ENCODE measurements around the gene USP22. TPM values are rescaled to one million over a fixed set of nuclear protein-coding genes. Genes with fewer than 3 reads are reported as not detected.
"Not testable (repeated sequence)": the region's sequence is repeated elsewhere in the genome, so short reads cannot be mapped to it uniquely, and the experiment has no call there.

The USP22 gene
- total RNA-seq, 5 donors from 2014 or later (not counting 1 experiment from before 2014, with no cell fraction given), result 128 to 184 (median 136) TPM

DNA sequence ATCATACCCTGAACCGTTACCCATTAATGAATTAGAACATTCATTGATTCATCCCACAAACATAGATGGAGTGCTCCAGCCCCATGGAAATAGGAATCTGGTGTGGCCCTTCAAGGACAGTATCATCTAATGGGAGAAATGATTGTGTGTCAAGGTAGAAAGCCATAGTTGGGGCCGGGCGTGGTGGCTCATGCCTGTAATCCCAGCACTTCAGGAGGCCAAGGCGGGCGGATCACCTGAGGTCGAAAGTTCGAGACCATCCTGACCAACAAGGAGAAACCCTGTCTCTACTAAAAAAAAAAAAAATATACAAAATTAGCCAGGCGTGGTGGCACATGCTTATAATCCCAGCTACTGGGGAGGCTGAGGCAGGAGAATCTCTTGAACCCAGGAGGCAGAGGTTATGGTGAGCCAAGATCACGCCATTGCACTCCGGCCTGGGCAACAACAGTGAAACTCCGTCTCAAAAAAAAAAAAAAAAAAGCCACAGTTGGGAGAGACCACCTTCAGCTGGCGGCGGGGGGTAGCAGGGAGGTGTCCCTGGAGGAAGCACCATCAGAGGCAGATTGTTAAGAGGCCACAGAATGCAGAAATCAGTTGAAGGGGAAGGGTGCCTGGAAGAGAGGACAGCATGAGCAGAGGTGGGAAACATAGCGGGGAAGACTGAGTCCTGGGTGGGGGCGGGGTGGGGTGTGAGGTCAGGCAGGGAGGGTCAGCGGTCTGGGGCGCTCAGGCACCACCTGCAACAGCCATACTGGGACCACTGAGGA, 60.0 kb downstream of the USP22 start:
- H3K27ac ChIP-seq (ENCODE audit: low read length), result no peak overlapping the region
- no peaks in the 10 kb centered on the region for H3K9me3 ChIP-seq
- Mint-ChIP-seq H3K36me3 (no peaks in the 10 kb centered on the region), H3K9me3 (no peaks in the 10 kb centered on the region), H3K27me3 (peaks cover 25% of the 10 kb centered on the region in 2 donors), H3K27ac (no peak overlapping the region), H3K4me3 (no peak overlapping the region), H3K4me1 (no peaks in the 10 kb centered on the region)
- ATAC-seq (replicated peaks in 1 of 4) (no peak), DNase-seq (no peak)
- no peak overlapping the region for H3K4me3 ChIP-seq (ENCODE audit: control insufficient read depth in 1 of 2, extremely low read depth in 1 of 2, low read length in 1 of 2)
- WGBS (ENCODE audit: insufficient coverage), result 89% methylated on average over 7 of the region's 17 CpGs
- ChIA-PET POLR2A (interaction anchor here in 1 of 2 donors (0.6 kb wide), 1 partner anchor 1005 kb away, joined by 6 read pairs; the partner anchor contains the start of gene AKAP10), CTCF (no interaction called here)
- H3K27me3 ChIP-seq (replicated peaks in 1 of 2; ENCODE audit: control insufficient read depth in 2 of 2, extremely low read depth in 1 of 2, insufficient read depth in 2 of 2, low read length in 1 of 2), result peaks cover 0 to 24% of the 10 kb centered on the region in 2 experiments
- H3K36me3 ChIP-seq (ENCODE audit: control insufficient read depth in 2 of 2, extremely low read depth in 1 of 2, insufficient read depth in 1 of 2, low read length in 1 of 2), result no peaks in the 10 kb centered on the region
- H3K4me1 ChIP-seq (ENCODE audit: control insufficient read depth in 1 of 2, extremely low read depth in 1 of 2, insufficient read depth in 2 of 2, low read length in 2 of 2), result no peaks in the 10 kb centered on the region

DNA sequence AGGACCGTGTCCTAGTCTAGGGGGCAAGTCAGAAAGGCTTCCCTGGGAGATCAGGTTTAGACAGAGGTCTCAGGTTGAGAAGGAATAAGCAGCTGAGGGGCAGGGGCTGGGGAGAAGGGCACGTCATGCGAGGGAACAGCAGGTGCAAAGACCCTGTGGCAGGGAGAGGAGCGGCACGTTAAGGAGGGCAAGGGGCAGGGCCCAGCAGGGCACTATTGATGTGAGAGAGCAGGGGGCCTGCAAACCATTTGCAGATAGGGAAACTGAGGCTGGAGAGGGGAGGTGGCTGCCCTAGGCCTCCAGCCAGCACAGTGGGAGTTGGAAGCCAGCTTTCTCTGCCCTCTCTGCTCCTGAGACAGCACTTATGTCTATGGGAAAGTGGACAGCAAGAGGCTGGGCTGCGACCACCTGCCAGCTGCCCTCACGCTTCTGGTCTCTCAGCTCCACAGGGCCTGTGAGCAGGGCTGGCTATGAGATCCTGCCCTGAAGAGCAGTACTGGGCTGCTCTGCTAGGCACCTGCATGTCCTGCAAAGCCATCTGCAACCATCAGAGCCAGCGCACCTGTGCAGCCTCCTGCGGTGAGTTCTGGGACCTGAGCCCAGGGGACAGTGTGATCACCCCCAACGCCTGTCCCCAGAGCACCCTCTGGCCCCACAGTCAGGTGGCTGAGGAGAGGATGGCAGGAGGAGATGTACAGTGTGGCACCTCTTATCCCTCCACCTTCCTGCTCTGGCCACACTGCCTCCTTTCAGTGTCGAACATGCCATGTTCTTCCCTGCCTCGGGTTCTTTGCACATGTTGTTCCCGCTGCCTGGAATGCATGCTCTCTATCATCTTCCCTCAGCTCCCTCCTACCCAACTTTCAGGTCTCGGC, 61.5 kb downstream of the USP22 start:
- Mint-ChIP-seq H3K4me1 (no peaks in the 10 kb centered on the region), H3K4me3 (no peak overlapping the region), H3K27me3 (peaks cover 32 to 35% of the 10 kb centered on the region in 2 donors), H3K9me3 (no peaks in the 10 kb centered on the region), H3K36me3 (no peaks in the 10 kb centered on the region), H3K27ac (no peak overlapping the region)
- Histone ChIP-seq H3K27me3 (replicated peaks in 1 of 2; ENCODE audit: control insufficient read depth in 2 of 2, extremely low read depth in 1 of 2, insufficient read depth in 2 of 2, low read length in 1 of 2) (peaks cover 0 to 29% of the 10 kb centered on the region in 2 experiments), H3K27ac (ENCODE audit: low read length) (no peak overlapping the region), H3K36me3 (ENCODE audit: control insufficient read depth in 2 of 2, extremely low read depth in 1 of 2, insufficient read depth in 1 of 2, low read length in 1 of 2) (no peaks in the 10 kb centered on the region), H3K4me3 (ENCODE audit: control insufficient read depth in 1 of 2, extremely low read depth in 1 of 2, low read length in 1 of 2) (no peak overlapping the region), H3K4me1 (ENCODE audit: control insufficient read depth in 1 of 2, extremely low read depth in 1 of 2, insufficient read depth in 2 of 2, low read length in 2 of 2) (no peaks in the 10 kb centered on the region), H3K9me3 (no peaks in the 10 kb centered on the region)
- CTCF ChIA-PET, result no interaction called here
- ATAC-seq (replicated peaks in 1 of 4) (no peak), DNase-seq (no peak)
- 87% methylated on average over 14 of the region's 14 CpGs for WGBS (ENCODE audit: insufficient coverage)
- POLR2A ChIA-PET, result no interaction called here

DNA sequence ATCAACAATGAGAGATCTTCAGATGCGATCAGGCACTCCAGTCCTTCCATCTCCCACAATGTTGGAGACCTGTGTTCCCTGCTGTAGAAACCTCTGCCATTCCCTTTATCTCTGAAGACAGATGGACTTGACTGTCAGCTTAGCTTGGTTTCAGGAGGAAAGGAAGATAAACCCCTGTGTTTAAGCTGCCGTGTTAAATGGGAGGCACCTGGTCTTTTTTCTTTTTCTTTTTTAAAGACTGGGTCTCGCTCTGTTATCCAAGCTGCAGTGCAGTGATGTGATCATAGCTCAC, 63.1 kb downstream of the USP22 start:
- Mint-ChIP-seq H3K4me1 (no peaks in the 10 kb centered on the region), H3K36me3 (no peaks in the 10 kb centered on the region), H3K4me3 (no peak overlapping the region), H3K27ac (no peak overlapping the region), H3K27me3 (peaks cover 38% of the 10 kb centered on the region in 2 donors), H3K9me3 (no peaks in the 10 kb centered on the region)
- ChIA-PET POLR2A (no interaction called here), CTCF (no interaction called here)
- Histone ChIP-seq H3K4me3 (ENCODE audit: control insufficient read depth in 1 of 2, extremely low read depth in 1 of 2, low read length in 1 of 2) (no peak overlapping the region), H3K9me3 (no peaks in the 10 kb centered on the region), H3K4me1 (ENCODE audit: control insufficient read depth in 1 of 2, extremely low read depth in 1 of 2, insufficient read depth in 2 of 2, low read length in 2 of 2) (no peaks in the 10 kb centered on the region), H3K27ac (ENCODE audit: low read length) (no peak overlapping the region), H3K36me3 (ENCODE audit: control insufficient read depth in 2 of 2, extremely low read depth in 1 of 2, insufficient read depth in 1 of 2, low read length in 1 of 2) (no peaks in the 10 kb centered on the region), H3K27me3 (replicated peaks in 1 of 2; ENCODE audit: control insufficient read depth in 2 of 2, extremely low read depth in 1 of 2, insufficient read depth in 2 of 2, low read length in 1 of 2) (peaks cover 0 to 35% of the 10 kb centered on the region in 2 experiments)
- DNase-seq (no peak), ATAC-seq (replicated peaks in 1 of 4) (no peak)
- 54% methylated on average over 2 of the region's 3 CpGs for WGBS (ENCODE audit: insufficient coverage)

DNA sequence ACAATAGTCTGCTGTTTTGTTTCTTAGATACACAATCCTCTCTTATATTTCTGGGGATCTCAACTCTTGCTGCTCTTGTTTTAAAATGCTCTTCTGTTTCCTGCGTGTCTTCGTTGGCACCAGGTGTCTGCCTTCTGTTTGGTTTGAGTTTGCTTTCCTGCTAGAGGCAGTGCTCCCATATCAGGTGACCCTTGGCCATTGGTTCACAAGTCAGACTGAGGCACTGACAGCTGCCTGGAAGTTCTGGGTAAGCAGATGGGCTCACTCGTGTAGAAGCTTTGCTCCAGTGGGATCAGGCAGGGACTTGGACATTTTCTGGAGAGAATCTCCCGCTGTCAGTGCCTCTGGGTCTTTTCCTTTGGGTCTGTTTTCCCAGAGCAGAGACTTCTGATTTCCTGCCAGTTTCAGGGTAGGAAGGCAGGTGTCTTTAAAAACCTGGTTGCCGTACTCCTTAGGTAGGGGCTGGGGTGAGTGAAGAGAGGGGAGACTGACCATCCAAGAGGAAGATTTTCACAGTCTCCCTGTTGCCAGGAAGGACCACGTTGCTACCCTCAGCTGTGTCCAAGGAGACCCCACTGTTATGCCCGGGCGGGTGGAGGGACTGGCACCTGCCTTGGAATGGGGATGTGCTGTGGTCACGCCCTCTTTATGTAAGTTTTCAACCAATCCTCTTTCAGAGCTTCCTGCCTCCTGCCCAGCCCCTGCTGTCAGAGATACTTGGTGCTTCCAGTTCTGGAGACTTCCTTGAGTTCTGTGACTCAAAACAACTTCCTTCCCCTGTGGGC, 63.6 kb downstream of the USP22 start:
- H3K4me1 Mint-ChIP-seq; DNase-seq; H3K9me3 Mint-ChIP-seq; H3K4me3 ChIP-seq (ENCODE audit: control insufficient read depth in 1 of 2, extremely low read depth in 1 of 2, low read length in 1 of 2); H3K4me3 Mint-ChIP-seq; H3K27ac ChIP-seq (ENCODE audit: low read length); H3K36me3 ChIP-seq (ENCODE audit: control insufficient read depth in 2 of 2, extremely low read depth in 1 of 2, insufficient read depth in 1 of 2, low read length in 1 of 2); H3K9me3 ChIP-seq; H3K27ac Mint-ChIP-seq; CTCF ChIA-PET; POLR2A ChIA-PET; ATAC-seq (replicated peaks in 1 of 4); H3K36me3 Mint-ChIP-seq; H3K4me1 ChIP-seq (ENCODE audit: control insufficient read depth in 1 of 2, extremely low read depth in 1 of 2, insufficient read depth in 2 of 2, low read length in 2 of 2): not testable (repeated sequence)
- peaks cover 0 to 35% of the 10 kb centered on the region in 2 experiments for H3K27me3 ChIP-seq (replicated peaks in 1 of 2; ENCODE audit: control insufficient read depth in 2 of 2, extremely low read depth in 1 of 2, insufficient read depth in 2 of 2, low read length in 1 of 2)
- 55% methylated on average over 6 of the region's 9 CpGs for WGBS (ENCODE audit: insufficient coverage)
- peaks cover 38% of the 10 kb centered on the region in 2 donors for H3K27me3 Mint-ChIP-seq

DNA sequence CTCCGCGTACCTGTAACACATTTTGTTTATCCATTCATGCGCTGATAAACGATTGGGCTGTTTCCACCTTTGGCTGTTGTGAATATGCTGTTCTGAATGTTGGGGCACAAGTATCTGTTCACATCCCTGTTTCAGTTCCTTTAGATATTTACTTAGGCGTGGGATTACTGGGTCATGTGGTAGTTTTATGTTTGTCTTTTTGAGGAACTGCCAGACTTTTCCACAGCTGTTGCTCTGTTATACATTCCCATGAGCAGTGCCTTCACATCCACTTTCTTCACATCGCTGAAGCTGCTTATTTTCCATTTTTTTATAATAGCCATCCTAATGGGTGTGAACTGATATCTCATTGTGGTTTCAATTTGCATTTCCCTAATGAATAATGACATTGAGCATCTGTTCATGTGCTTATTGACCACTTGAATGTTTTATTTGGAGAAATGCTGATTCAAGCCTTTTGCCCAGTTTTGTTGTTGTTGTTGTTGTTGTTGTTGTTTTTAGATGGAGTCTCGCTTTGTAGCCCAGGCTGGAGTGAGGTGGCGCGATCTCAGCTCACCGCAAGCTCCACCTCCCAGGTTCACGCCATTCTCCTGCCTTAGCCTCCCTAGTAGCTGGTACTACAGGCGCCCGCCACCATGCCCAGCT, 65.1 kb downstream of the USP22 start:
- POLR2A ChIA-PET; H3K9me3 ChIP-seq; H3K4me3 ChIP-seq (ENCODE audit: control insufficient read depth in 1 of 2, extremely low read depth in 1 of 2, low read length in 1 of 2); H3K9me3 Mint-ChIP-seq; CTCF ChIA-PET; DNase-seq; H3K36me3 ChIP-seq (ENCODE audit: control insufficient read depth in 2 of 2, extremely low read depth in 1 of 2, insufficient read depth in 1 of 2, low read length in 1 of 2); H3K4me1 ChIP-seq (ENCODE audit: control insufficient read depth in 1 of 2, extremely low read depth in 1 of 2, insufficient read depth in 2 of 2, low read length in 2 of 2); H3K4me3 Mint-ChIP-seq; H3K27ac Mint-ChIP-seq; H3K27ac ChIP-seq (ENCODE audit: low read length); H3K4me1 Mint-ChIP-seq; ATAC-seq (replicated peaks in 1 of 4); H3K36me3 Mint-ChIP-seq: not testable (repeated sequence)
- H3K27me3 Mint-ChIP-seq, result peaks cover 38% of the 10 kb centered on the region in 2 donors
- H3K27me3 ChIP-seq (replicated peaks in 1 of 2; ENCODE audit: control insufficient read depth in 2 of 2, extremely low read depth in 1 of 2, insufficient read depth in 2 of 2, low read length in 1 of 2), result peaks cover 0 to 33% of the 10 kb centered on the region in 2 experiments
- WGBS (ENCODE audit: insufficient coverage), result no CpG with 5 or more reads among the region's 13 CpGs

DNA sequence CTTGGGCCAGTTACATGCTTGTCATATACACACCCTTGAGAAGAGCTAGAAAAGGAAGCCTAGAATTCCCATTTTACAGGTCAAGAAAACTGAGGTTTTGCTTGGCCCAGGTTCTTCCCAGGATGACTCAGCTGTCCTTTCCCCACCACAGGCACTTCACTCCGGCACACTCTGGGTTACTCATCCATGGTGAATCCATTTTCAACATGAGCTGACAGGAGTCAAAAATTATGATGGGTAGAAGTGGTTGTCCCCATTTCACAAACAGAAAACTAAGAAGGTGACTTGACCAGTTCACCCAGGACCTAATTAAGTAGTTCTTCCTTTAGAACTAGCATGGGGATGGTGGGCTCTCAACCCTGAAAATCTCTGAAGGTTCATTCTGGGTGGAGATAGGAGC, 67.2 kb downstream of the USP22 start:
- DNase-seq (no peak), ATAC-seq (replicated peaks in 1 of 4) (no peak)
- no peaks in the 10 kb centered on the region for H3K9me3 Mint-ChIP-seq
- H3K27me3 ChIP-seq (replicated peaks in 1 of 2; ENCODE audit: control insufficient read depth in 2 of 2, extremely low read depth in 1 of 2, insufficient read depth in 2 of 2, low read length in 1 of 2), result peaks cover 0 to 32% of the 10 kb centered on the region in 2 experiments
- H3K36me3 ChIP-seq (ENCODE audit: control insufficient read depth in 2 of 2, extremely low read depth in 1 of 2, insufficient read depth in 1 of 2, low read length in 1 of 2), result no peaks in the 10 kb centered on the region
- H3K9me3 ChIP-seq, result no peaks in the 10 kb centered on the region
- POLR2A ChIA-PET, result no interaction called here
- WGBS (ENCODE audit: insufficient coverage), result no CpG with 5 or more reads among the region's 1 CpG
- CTCF ChIA-PET, result no interaction called here
- peaks cover 27 to 30% of the 10 kb centered on the region in 2 donors for H3K27me3 Mint-ChIP-seq
- no peak overlapping the region for H3K27ac ChIP-seq (ENCODE audit: low read length)
- no peak overlapping the region for H3K27ac Mint-ChIP-seq
- H3K36me3 Mint-ChIP-seq, result no peaks in the 10 kb centered on the region
- no peaks in the 10 kb centered on the region for H3K4me1 Mint-ChIP-seq
- no peaks in the 10 kb centered on the region for H3K4me1 ChIP-seq (ENCODE audit: control insufficient read depth in 1 of 2, extremely low read depth in 1 of 2, insufficient read depth in 2 of 2, low read length in 2 of 2)
- H3K4me3 ChIP-seq (ENCODE audit: control insufficient read depth in 1 of 2, extremely low read depth in 1 of 2, low read length in 1 of 2), result no peak overlapping the region
- H3K4me3 Mint-ChIP-seq, result no peak overlapping the region

Data from T-cell (primary cell).